Uterus (tissue), 4 donors: ENCODE results near the gene KCNQ4. TPM values are rescaled to one million over a fixed set of nuclear protein-coding genes. Genes with fewer than 3 reads are reported as not detected.

Source experiments
- DNase-seq, 2 donors: peaks; one replicate each; pipeline ENCODE4 v3.0.0-alpha.2; 2019 to 2020
- H3K27ac ChIP-seq, 2 donors: fragments of 200-600 bp; sonication (generic); 1 replicate in 1 of 2; 2 replicates in 1 of 2; pipeline ENCODE4 v1.5.1; 2016 to 2018
- H3K27me3 ChIP-seq, 2 donors: fragments of 200-600 bp; sonication (generic); one replicate each; pipeline ENCODE4 v1.5.1; 2018 to 2019; ENCODE audit warnings: control low read depth in 1 of 2
- H3K36me3 ChIP-seq, 2 donors: fragments of 200-600 bp; sonication (generic); one replicate each; pipeline ENCODE4 v1.5.1; 2019; ENCODE audit warnings: control low read depth in 1 of 2
- H3K4me1 ChIP-seq, 2 donors: fragments of 200-600 bp; sonication (generic); one replicate each; pipeline ENCODE4 v1.5.1; 2018 to 2019; ENCODE audit warnings: control low read depth in 1 of 2
- H3K4me3 ChIP-seq, 2 donors: fragments of 200-600 bp; sonication (generic); 1 replicate in 1 of 2; 2 replicates in 1 of 2; pipeline ENCODE4 v1.5.1; 2018 to 2019; ENCODE audit warnings: mild to moderate bottlenecking in 1 of 2
- H3K9me3 ChIP-seq, 2 donors: fragments of 200-600 bp; sonication (generic); one replicate each; pipeline ENCODE4 v1.5.1; 2019; ENCODE audit warnings: control low read depth in 1 of 2
- POLR2A ChIP-seq, 2 donors: fragments of 450-650 bp; IDR thresholded peaks; one replicate each; pipeline ENCODE4 v1.6.1; 2016; ENCODE audit warnings: antibody characterized with exemption in 2 of 2, mild to moderate bottlenecking in 1 of 2, moderate library complexity in 1 of 2
- intact Hi-C: fragments of 100-400 bp; cut with DNase I; formaldehyde crosslinking; loops from one replicate; pipeline ENCODE4 v1.15.1; 2023; ENCODE audit warnings: low total_unique reads
- total RNA-seq, 4 donors: library from RNA; depleted of rRNA in 3 of 4; stranded (reverse); fragments of >200 nt in 3 of 4; gene quantifications; one replicate each; pipeline versions ENCODE4 v1.1.0 to v1.2.4, GENCODE V29; 2014 to 2023
- TF ChIP-seq, protein P1 (sequence below), 4 experiments: fragments of 200-600 bp in 2 of 4; fragments of 450-650 bp in 2 of 4; sonication (generic) in 2 of 4; IDR thresholded peaks; one replicate each; pipeline ENCODE4 v1.5.1; 2016 to 2019; ENCODE audit warnings: antibody characterized with exemption in 4 of 4, mild to moderate bottlenecking in 2 of 4, moderate library complexity in 1 of 4
- donor health status: DM: yes; HTN: yes; CAD: no.

Gene KCNQ4
- total RNA-seq, 4 donors from 2014 or later = 2.7 to 13.4 (median 7.4) TPM; not detected in 1

GRCh38 chr1:40837601-40838000 lies 54.0 kb downstream of the KCNQ4 start:
- H3K36me3 ChIP-seq = no peaks in the 10 kb centered on the region
- H3K4me1 ChIP-seq = no peaks in the 10 kb centered on the region
- H3K27me3 ChIP-seq = no peaks in the 10 kb centered on the region
- no peaks in the 10 kb centered on the region for H3K9me3 ChIP-seq
- TF ChIP-seq POLR2A (IDR thresholded peaks at IDR 0.05) = no peak
- TF ChIP-seq, protein P1, sequence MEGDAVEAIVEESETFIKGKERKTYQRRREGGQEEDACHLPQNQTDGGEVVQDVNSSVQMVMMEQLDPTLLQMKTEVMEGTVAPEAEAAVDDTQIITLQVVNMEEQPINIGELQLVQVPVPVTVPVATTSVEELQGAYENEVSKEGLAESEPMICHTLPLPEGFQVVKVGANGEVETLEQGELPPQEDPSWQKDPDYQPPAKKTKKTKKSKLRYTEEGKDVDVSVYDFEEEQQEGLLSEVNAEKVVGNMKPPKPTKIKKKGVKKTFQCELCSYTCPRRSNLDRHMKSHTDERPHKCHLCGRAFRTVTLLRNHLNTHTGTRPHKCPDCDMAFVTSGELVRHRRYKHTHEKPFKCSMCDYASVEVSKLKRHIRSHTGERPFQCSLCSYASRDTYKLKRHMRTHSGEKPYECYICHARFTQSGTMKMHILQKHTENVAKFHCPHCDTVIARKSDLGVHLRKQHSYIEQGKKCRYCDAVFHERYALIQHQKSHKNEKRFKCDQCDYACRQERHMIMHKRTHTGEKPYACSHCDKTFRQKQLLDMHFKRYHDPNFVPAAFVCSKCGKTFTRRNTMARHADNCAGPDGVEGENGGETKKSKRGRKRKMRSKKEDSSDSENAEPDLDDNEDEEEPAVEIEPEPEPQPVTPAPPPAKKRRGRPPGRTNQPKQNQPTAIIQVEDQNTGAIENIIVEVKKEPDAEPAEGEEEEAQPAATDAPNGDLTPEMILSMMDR (IDR thresholded peaks at IDR 0.05) = no peak
- no peak for DNase-seq
- intact Hi-C loops = no loop called here
- H3K27ac ChIP-seq = no peak overlapping the region
- no peak overlapping the region for H3K4me3 ChIP-seq

DNA sequence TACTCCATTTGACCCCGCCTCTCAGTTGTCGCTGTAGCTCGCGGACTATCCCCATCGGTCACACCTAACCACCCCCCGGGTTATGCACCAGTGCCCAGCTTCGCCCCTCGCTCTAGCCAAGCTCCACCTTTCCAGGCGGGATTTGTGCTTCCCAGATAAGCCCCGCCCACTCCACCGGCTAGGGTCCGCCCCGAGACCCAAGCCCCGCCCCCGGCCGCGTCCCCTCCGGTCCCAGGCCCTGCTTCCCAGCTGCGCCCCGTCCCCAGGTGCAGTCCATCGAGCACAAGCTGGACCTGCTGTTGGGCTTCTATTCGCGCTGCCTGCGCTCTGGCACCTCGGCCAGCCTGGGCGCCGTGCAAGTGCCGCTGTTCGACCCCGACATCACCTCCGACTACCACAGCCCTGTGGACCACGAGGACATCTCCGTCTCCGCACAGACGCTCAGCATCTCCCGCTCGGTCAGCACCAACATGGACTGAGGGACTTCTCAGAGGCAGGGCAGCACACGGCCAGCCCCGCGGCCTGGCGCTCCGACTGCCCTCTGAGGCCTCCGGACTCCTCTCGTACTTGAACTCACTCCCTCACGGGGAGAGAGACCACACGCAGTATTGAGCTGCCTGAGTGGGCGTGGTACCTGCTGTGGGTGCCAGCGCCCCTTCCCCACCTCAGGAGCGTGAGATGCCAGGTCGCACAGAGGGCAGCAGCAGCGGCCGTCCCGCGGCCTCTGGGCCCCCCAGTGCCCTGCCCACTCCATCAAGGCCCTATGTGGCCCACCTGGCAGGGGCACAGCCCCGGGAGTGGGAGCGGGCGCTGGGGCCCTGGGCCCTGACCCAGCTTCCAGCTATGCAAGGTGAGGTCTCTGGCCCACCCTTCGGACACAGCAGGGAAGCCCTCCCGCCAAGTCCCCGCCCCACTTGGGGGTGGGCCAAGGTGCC lies 54.7 kb downstream of the KCNQ4 start:
- no peaks in the 10 kb centered on the region for H3K36me3 ChIP-seq
- intact Hi-C loops = no loop called here
- no peak for DNase-seq

DNA sequence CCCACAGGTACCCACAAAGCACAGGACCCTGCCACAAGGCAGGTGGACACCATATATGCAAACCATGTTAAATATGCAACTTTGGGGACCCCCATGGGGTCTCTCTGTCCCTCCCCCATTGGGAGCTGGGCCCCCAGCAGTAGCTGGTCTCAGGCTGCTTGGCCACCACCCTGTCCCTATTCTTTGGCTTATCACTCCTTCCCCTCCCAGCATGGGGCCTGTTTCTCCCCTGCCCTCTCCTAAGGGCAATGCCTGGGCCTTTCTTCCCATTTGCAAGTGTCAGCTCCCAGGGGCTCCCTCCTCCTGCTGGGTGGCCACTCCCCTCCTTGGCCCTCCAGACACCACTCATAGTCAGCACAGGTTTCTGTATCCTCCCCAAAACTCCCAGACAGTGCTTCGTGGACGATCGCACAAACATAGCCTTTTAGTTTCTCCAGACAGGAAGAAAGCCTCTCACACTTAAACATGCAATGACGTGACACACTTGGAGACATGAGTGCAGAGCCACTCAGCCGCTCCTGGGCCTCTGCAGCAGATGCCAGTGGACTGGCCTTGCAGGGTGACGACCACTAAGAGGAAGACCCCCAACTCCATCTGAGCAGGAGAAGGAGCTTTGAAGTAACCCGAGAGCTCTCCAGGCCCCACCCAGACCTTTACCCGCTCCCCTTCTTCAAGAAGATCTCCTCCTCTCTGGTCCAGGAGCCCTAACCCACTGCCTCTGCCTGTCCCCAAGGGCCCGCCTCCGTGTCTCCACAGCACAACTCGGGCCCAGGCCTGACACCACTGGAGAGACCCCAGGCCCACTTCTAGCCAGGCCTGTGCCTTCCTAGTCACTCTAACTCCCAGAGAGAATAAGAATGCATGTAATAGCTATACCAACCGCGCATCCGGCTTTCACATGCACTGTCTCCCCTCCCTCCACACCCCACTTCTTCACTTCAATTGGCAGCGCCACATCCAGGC lies 55.7 kb downstream of the KCNQ4 start:
- Histone ChIP-seq H3K4me1 (no peaks in the 10 kb centered on the region), H3K27ac (no peak overlapping the region), H3K9me3 (no peaks in the 10 kb centered on the region), H3K27me3 (no peaks in the 10 kb centered on the region), H3K4me3 (no peak overlapping the region), H3K36me3 (no peaks in the 10 kb centered on the region)
- TF ChIP-seq, protein P1 (IDR thresholded peaks at IDR 0.05) = no peak
- no peak for DNase-seq
- intact Hi-C loops = no loop called here

More for the DNA sequence above, 54.7 kb downstream of the KCNQ4 start:
- no peak overlapping the region for H3K27ac ChIP-seq
- no peaks in the 10 kb centered on the region for H3K9me3 ChIP-seq
- H3K27me3 ChIP-seq = no peaks in the 10 kb centered on the region
- H3K4me3 ChIP-seq = no peak overlapping the region
- H3K4me1 ChIP-seq = no peaks in the 10 kb centered on the region
- TF ChIP-seq, protein P1 (IDR thresholded peaks at IDR 0.05) = no peak
- no peak for TF ChIP-seq POLR2A (IDR thresholded peaks at IDR 0.05)

DNA sequence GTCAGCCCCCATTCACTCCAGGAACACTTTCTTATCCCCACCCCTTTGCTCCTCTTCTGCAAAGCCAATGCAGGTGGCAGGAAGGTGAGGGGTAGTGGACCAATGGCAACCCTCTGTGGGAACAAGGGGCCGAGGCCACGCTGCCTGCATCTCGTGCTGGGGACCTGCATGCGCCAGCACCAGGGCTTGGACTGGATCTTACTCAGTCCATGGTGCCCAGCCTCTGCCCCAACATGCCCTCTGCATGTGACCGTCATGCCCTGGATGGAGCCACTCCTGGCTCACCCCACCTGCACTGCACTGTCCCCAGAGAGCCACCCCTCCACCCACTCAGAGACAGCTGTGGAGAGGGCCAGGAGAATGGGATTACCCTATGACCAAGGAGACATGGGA lies 56.4 kb downstream of the KCNQ4 start:
- Histone ChIP-seq H3K27me3 (no peaks in the 10 kb centered on the region), H3K27ac (no peak overlapping the region), H3K9me3 (no peaks in the 10 kb centered on the region), H3K4me1 (no peaks in the 10 kb centered on the region), H3K4me3 (no peak overlapping the region), H3K36me3 (no peaks in the 10 kb centered on the region)
- intact Hi-C loops = loop anchor here (10.0 kb wide), 1 partner anchor 65 kb away; no protein-coding TSS in a partner anchor
- DNase-seq = no peak
- TF ChIP-seq, protein P1 (IDR thresholded peaks at IDR 0.05) = no peak
- no peak for TF ChIP-seq POLR2A (IDR thresholded peaks at IDR 0.05)
